SK-N-SH treated with all-trans-retinoic acid at 6 μM for 48 hours (cell line): ENCODE results near the gene EIF2D.

ENCODE experiments used
- ATAC-seq: fragments of 200-7000 bp; cut with Tn5 transposase; 3 replicates; pipeline ENCODE4 v1.9.1; 2020; ENCODE audit warnings: mild to moderate bottlenecking, moderate library complexity
- ARNTL ChIP-seq: fragments of 450-650 bp; formaldehyde crosslinking; IDR thresholded peaks from 2 replicates; pipeline ENCODE4 v1.5.0; 2020; ENCODE audit warnings: low read depth, mild to moderate bottlenecking, moderate library complexity, borderline replicate concordance
- BACH2 ChIP-seq: fragments of 250-450 bp; sonication (Bioruptor Pico); IDR thresholded peaks from 2 replicates; pipeline ENCODE4 v1.9.0; 2021; ENCODE audit warnings: mild to moderate bottlenecking, borderline replicate concordance
- CREB5 ChIP-seq: fragments of 250-450 bp; sonication (Bioruptor Pico); IDR thresholded peaks from 2 replicates; pipeline ENCODE4 v1.5.1; 2020; ENCODE audit warnings: low read depth, mild to moderate bottlenecking, moderate library complexity
- CSDC2 ChIP-seq: fragments of 250-450 bp; sonication (Bioruptor Pico); IDR thresholded peaks from 2 replicates; pipeline ENCODE4 v1.5.0; 2020; ENCODE audit warnings: mild to moderate bottlenecking, moderate library complexity
- CSRNP3 ChIP-seq: fragments of 250-450 bp; sonication (Bioruptor Pico); IDR thresholded peaks from 2 replicates; pipeline ENCODE4 v1.5.1; 2021; ENCODE audit warnings: mild to moderate bottlenecking, moderate library complexity
- ESRRG ChIP-seq: fragments of 250-450 bp; sonication (Bioruptor Pico); IDR thresholded peaks from 2 replicates; pipeline ENCODE4 v1.6.1; 2021; ENCODE audit warnings: mild to moderate bottlenecking
- GLIS3 ChIP-seq: fragments of 250-450 bp; sonication (Bioruptor Pico); IDR thresholded peaks from 2 replicates; pipeline ENCODE4 v1.5.0; 2020; ENCODE audit warnings: mild to moderate bottlenecking, moderate library complexity
- ISL1 ChIP-seq: fragments of 250-450 bp; sonication (Bioruptor Pico); IDR thresholded peaks from 2 replicates; pipeline ENCODE4 v2.1.2; 2022; ENCODE audit warnings: mild to moderate bottlenecking, moderate library complexity
- OSR1 ChIP-seq: fragments of 250-450 bp; sonication (Bioruptor Pico); IDR thresholded peaks from 2 replicates; pipeline ENCODE4 v1.8.0; 2022; ENCODE audit warnings: moderate library complexity, mild to moderate bottlenecking, inconsistent platforms
- PATZ1 ChIP-seq: fragments of 250-450 bp; sonication (Bioruptor Pico); IDR thresholded peaks from 2 replicates; pipeline ENCODE4 v1.8.0; 2020; ENCODE audit warnings: mild to moderate bottlenecking, moderate library complexity, borderline replicate concordance
- POU6F1 ChIP-seq: fragments of 250-450 bp; sonication (Bioruptor Pico); IDR thresholded peaks from 2 replicates; pipeline ENCODE4 v1.8.0; 2021; ENCODE audit warnings: low read depth, mild to moderate bottlenecking, moderate library complexity, borderline replicate concordance
- PPARA ChIP-seq: fragments of 250-450 bp; sonication (Bioruptor Pico); IDR thresholded peaks from 2 replicates; pipeline ENCODE4 v1.5.0; 2020; ENCODE audit warnings: mild to moderate bottlenecking, borderline replicate concordance
- RARB ChIP-seq: fragments of 250-450 bp; sonication (Bioruptor Pico); IDR thresholded peaks from 2 replicates; pipeline ENCODE4 v1.8.0; 2021; ENCODE audit warnings: mild to moderate bottlenecking, moderate library complexity
- SNAI2 ChIP-seq: fragments of 250-450 bp; sonication (Bioruptor Pico); IDR thresholded peaks from 2 replicates; pipeline ENCODE4 v1.5.0; 2020; ENCODE audit warnings: mild to moderate bottlenecking, moderate library complexity
- TOX ChIP-seq: fragments of 250-450 bp; sonication (Bioruptor Pico); IDR thresholded peaks from 2 replicates; pipeline ENCODE4 v1.8.0; 2021; ENCODE audit warnings: mild to moderate bottlenecking, moderate library complexity, borderline replicate concordance
- TSHZ2 ChIP-seq: fragments of 250-450 bp; sonication (Bioruptor Pico); IDR thresholded peaks from 2 replicates; pipeline ENCODE4 v1.5.0; 2020; ENCODE audit warnings: mild to moderate bottlenecking, moderate library complexity
- ZC3H10 ChIP-seq: fragments of 250-450 bp; sonication (Bioruptor Pico); IDR thresholded peaks from 2 replicates; pipeline ENCODE4 v1.5.1; 2021; ENCODE audit warnings: mild to moderate bottlenecking, moderate library complexity
- ZFP3 ChIP-seq: fragments of 250-450 bp; sonication (Bioruptor Pico); IDR thresholded peaks from 2 replicates; pipeline ENCODE4 v1.5.0; 2020; ENCODE audit warnings: mild to moderate bottlenecking, moderate library complexity
- ZFP30 ChIP-seq: fragments of 450-650 bp; formaldehyde crosslinking; IDR thresholded peaks from 2 replicates; pipeline ENCODE4 v1.5.0; 2022; ENCODE audit warnings: mild to moderate bottlenecking, moderate library complexity
- ZNF565 ChIP-seq: fragments of 450-650 bp; formaldehyde crosslinking; conservative IDR thresholded peaks from 2 replicates; pipeline ENCODE4 v1.5.0; 2020; ENCODE audit warnings: low read depth, mild to moderate bottlenecking, moderate library complexity
- ZNF70 ChIP-seq: fragments of 450-650 bp; formaldehyde crosslinking; IDR thresholded peaks from 2 replicates; pipeline ENCODE4 v1.5.0; 2020; ENCODE audit warnings: mild to moderate bottlenecking, moderate library complexity
- ZNF8 ChIP-seq: fragments of 450-650 bp; formaldehyde crosslinking; IDR thresholded peaks from 2 replicates; pipeline ENCODE4 v1.5.0; 2020; ENCODE audit warnings: mild to moderate bottlenecking, moderate library complexity

EIF2D gene

GRCh38 chr1:206591696-206592095, 20.6 kb downstream of the EIF2D start:
- no peak for ATAC-seq
- TF ChIP-seq ZFP30 (CRISPR knock-in tag): no peak
- TF ChIP-seq TSHZ2 (CRISPR knock-in tag): no peak
- TF ChIP-seq PATZ1 (CRISPR knock-in tag): no peak
- no peak for TF ChIP-seq ZFP3
- no peak for TF ChIP-seq OSR1 (CRISPR knock-in tag)
- TF ChIP-seq CSRNP3: no peak
- TF ChIP-seq POU6F1 (CRISPR knock-in tag): no peak
- no peak for TF ChIP-seq ISL1 (CRISPR knock-in tag)
- no peak for TF ChIP-seq ZC3H10 (CRISPR knock-in tag)
- no peak for TF ChIP-seq TOX (CRISPR knock-in tag)
- no peak for TF ChIP-seq SNAI2
- no peak for TF ChIP-seq BACH2 (CRISPR knock-in tag)
- TF ChIP-seq ZNF565 (CRISPR knock-in tag): no peak
- TF ChIP-seq CSDC2 (CRISPR knock-in tag): no peak
- no peak for TF ChIP-seq GLIS3 (CRISPR knock-in tag)
- TF ChIP-seq ARNTL: no peak
- TF ChIP-seq RARB (CRISPR knock-in tag): no peak
- no peak for TF ChIP-seq PPARA (CRISPR knock-in tag)
- TF ChIP-seq ZNF70: no peak

- ATAC-seq: no peak
Observed at GRCh38 chr1:206591226-206591625, 21.0 kb downstream of the EIF2D start.

More at GRCh38 chr1:206591226-206591625, 21.0 kb downstream of the EIF2D start:
- TF ChIP-seq ZNF565 (CRISPR knock-in tag): no peak
- no peak for TF ChIP-seq OSR1 (CRISPR knock-in tag)
- no peak for TF ChIP-seq ZC3H10 (CRISPR knock-in tag)
- no peak for TF ChIP-seq ARNTL
- no peak for TF ChIP-seq TOX (CRISPR knock-in tag)
- no peak for TF ChIP-seq TSHZ2 (CRISPR knock-in tag)
- TF ChIP-seq GLIS3 (CRISPR knock-in tag): no peak
- TF ChIP-seq ZNF8: no peak
- TF ChIP-seq CSRNP3: no peak
- TF ChIP-seq ZNF70: no peak
- no peak for TF ChIP-seq ISL1 (CRISPR knock-in tag)
- TF ChIP-seq BACH2 (CRISPR knock-in tag): no peak
- no peak for TF ChIP-seq CREB5 (CRISPR knock-in tag)
- TF ChIP-seq PPARA (CRISPR knock-in tag): no peak
- TF ChIP-seq ESRRG (CRISPR knock-in tag): no peak
- no peak for TF ChIP-seq POU6F1 (CRISPR knock-in tag)
